GM19467 (cell line): Measurements from ENCODE around the gene SLC37A1.

Experiments
- ATAC-seq: cut with Tn5 transposase; IDR thresholded peaks from one replicate; pipeline ENCODE4 v1.9.1; 2021; ENCODE audit warnings: mild to moderate bottlenecking, moderate library complexity; ENCODE audit not compliant: unreplicated experiment

SLC37A1 gene

DNA sequence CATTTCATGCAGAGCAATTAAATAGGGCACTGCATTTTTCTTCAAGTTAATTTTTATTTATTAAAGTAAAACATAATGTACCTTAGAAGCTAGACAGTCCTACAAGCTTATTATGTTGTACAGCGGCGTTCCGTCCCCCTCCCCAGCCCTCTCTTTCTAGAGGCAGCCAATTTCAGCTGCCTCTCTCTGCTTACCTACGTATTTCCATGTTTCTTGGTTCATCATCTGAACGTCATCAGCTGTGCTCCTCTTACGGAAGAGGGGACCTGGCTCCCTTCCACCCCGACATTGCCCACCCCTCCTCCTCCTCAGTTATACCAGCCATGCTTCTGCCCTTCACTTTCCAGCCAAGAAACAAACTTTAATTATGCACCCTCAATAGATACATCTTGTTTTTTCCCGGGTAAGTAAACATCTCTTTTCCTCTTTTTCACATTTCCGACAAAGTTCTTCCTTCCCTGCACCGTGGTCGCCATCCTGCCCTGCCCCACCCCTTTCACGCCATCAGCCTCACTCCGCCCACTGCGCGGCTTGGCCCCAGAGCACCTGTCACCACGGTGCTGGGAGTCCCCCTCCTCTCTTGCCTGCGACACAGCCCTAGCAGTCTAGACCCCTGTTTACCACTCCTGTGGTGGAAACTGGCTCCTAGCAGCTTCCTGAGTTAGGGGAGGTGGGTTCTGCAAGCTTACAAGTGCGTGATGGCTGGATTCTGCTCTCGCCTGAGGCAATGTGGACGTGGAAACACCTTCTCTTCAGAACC, 57.9 kb downstream of the SLC37A1 start:
- ATAC-seq, result no peak

DNA sequence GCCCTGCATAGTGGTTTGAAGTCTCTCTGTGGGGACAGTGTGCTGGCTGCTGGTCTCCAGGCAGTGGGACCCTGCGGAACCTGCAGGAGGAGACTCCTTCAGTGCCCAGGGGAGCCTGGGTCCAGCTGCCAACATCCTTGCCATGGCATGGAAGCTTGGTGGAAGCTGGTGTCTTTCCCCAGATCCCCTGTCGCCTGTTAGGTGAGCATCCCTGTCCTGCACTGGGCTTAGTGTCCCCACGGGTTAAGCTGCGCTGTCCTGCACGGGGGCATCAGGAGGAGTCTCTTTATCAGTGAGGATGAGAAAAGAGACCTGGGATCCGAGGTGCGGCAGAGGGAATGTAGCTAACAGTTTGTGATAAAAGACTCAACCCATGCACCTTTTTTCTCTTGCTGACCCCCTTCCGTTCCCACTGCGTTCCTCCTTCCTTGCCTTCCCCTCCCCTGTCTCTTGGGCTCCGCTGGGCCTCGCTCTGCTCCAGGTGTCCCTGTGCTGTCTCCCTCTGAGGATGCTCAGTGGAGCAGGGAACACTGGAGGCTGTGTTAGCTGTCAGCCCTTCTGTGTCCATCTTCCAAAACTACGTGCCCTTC, 59.3 kb downstream of the SLC37A1 start:
- ATAC-seq, result no peak

DNA sequence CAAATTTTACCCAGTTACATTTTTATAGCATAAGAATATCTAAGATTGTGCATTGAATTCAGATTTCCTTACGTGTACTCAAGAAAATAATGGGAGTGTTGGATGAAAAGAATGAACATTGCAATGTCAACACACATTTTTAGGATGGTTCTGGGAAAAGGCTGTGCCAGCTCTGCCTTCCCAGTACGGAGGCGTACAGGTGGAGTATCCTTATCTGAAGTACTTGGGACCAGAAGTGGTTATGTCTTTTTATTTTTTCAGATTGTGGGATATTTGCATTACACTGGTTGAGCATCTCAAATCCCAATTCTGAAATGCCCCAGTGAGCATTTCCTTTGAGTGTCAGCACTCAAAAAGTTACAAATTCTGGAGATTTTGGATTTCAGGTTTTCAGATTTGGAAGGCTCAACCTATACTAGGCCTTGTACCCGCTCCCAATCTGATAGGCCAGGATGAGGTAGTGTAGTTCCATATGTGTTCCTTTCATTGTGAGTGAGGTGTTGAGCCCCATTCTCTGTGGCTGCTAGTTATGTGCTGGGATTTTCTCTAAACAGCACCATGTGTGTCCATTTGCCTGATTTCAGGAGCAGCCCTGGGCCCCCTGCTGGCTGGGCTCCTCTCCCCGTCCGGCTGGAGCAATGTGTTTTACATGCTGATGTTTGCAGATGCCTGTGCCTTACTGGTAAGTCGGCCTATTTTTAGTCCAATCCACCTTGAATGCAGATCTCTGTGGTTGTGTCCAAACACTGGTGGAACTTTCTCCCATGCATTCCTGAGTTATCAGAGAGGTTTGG, 60.8 kb downstream of the SLC37A1 start:
- no peak for ATAC-seq

DNA sequence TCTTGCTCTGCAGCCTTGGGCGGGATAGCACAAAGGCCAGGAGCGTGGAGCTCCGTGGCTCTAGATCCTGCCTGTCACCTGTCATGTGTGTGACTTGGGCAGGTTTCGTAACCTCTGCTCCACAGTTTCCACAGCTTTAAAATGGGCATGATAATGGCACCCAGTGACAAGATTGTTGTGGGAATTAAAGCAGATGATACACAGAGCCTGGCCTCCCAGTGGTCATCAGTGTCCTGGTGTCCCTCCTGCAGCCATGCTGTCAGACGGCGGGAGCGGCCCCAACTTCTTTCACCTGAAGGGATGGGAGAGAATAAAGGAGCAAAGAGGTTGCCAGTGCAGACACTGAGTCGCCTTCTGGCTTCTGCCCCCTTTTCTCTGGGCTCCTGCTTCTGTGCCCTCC, 61.5 kb downstream of the SLC37A1 start:
- no peak for ATAC-seq

DNA sequence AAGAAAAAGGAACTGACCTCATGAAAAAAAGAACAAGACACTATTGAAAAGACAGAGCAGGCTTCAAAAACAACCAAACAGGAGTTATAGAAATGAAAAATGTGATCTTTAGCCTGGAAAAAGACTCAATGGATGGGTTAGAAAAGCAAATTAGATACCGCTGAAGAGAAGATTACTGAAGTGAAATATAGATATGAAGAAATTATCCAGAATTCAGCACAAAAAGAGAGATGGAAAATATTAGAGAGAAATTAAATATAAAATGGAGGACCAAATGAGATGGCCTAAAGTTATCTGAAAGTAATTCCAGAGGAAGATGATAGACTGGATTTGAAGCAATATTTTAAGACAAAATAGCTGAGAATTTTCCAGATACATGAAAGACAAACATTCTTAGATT, 63.0 kb downstream of the SLC37A1 start:
- ATAC-seq, result no peak

DNA sequence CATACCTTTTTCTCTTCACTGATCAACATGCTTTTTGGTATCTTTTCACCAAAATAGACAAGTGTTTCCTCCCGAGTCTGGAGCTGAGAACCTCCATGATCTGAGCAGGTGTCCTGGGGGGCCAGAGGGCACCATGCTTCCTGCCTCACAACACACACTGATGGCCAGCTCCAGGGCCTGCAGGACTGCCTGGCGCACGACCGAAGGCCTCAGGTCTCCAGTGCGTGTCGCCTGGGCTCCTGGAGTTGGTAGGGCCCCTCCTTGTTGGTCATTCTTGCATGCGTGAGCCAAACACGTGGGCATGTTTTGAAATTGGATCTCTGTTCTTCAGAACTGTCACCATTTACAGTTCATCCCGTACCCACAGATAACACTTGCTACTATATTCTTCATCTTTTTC, 64.4 kb downstream of the SLC37A1 start:
- ATAC-seq, result no peak

DNA sequence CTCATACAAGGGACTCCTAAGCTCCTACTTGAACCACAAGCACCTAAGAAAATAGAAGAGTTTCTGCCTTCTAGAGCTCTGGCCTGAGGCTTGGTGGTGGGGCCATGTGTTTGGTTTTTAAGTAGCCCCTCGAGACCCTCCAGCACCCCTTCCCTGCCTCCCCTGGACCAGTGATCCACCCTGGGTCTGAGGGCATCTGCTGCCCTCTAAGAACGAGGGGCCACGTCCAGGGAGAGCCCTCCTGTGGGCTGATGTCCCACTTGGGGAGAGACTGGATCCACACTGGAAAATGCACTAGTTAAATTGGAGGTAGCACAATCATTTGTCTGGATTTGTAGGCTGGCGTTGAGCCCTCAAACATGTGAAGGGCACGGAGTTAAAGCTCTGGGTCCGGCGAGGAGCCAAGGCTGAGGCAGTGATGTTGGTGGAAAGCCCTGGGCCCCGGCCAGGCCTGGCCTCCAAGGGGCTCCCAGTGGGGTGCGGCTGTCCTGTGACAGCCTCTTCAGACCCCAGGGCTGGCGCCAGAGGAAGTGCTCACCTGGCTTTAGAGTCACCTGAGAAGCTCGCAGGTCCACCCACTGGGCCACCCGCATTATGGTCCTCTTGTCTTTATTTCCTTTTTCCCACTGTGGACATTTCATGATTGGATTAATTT, 65.2 kb downstream of the SLC37A1 start:
- no peak for ATAC-seq

DNA sequence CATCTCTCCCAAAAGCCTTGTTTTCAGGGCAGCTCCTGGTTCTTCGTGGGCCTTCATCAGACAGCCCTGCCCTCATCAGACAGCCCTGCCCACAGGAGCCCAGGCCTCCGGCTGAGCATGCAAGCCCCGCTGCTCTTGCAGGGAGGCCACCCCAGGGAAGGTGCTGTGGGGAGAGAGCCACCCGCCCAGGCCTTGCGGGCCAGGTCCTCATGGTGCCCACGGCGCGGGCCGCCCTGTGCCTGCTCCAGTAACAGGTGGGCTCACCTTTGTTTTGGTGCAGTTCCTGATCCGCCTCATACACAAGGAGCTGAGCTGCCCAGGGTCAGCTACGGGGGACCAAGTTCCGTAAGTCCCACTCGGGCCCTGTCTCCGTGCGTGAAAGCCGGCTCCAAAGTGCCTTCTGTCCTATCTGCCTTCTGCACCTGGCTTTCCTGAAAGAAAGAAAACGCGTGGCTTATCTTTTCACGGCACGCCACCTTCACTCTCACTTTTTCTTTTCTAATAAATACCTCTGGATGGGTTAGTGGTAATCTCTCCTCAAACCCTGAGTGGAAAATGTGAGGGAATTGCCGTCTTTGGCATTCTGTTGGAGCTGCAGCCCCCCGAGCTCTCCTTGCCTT, 65.9 kb downstream of the SLC37A1 start:
- no peak for ATAC-seq

DNA sequence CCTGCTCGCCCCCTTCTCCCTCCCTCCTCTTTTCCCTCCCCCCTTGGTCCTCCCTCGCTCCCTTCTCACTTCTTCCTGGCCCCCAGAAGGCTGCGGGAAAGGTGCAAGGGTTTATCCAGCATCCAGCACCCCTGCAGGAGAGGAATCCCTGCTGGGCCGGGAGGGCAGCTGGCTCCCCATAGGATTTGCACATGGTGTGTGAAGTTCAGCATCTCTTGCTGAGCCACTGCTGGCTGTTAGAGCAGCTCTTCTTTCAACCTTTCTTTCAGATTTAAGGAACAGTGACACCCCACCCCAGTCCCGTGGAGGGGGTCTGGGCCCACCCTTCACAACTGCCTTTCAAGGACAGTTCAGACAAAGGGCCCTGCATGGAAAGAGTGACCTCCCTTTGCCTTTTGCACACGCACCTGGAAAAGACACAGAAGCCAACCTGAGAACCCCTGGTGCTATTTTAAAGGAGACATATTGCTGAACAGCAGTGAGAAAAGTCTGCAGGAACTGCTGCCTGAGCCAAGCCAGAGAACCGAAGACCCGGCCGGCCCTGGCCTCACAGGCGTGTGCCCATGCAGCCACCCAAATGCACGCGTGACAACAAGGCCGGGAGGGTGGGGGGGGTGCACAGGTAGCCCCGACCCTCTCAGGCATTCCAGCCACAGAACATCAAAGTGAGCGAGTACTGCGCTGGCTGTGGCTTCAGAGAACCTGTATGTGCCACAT, 66.6 kb downstream of the SLC37A1 start:
- ATAC-seq, result no peak

DNA sequence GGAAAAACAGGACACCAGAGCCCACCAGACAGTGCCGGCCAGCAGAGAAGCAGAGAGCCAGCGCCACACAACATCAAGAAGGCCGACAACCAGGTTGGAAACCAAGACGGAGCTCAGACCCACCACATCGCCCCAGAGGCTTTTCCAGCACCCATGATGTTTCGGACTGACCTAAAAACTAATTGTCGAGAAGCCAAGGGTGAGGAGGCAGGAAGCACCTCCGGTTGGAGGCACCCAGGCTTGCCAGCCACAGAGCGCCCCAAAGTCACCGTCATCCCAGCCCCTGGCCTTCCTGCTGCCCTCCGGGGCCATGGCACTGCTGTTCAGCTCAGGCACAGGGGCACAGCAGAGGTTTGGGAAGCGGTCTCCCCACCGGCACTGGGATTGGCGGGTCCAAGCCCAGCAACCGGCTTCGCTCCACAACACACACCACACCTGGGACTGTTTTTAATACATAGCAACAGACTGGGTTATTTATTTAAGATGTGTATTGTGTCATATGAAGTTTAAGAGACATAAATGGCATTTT, 67.2 kb downstream of the SLC37A1 start:
- ATAC-seq, result no peak

DNA sequence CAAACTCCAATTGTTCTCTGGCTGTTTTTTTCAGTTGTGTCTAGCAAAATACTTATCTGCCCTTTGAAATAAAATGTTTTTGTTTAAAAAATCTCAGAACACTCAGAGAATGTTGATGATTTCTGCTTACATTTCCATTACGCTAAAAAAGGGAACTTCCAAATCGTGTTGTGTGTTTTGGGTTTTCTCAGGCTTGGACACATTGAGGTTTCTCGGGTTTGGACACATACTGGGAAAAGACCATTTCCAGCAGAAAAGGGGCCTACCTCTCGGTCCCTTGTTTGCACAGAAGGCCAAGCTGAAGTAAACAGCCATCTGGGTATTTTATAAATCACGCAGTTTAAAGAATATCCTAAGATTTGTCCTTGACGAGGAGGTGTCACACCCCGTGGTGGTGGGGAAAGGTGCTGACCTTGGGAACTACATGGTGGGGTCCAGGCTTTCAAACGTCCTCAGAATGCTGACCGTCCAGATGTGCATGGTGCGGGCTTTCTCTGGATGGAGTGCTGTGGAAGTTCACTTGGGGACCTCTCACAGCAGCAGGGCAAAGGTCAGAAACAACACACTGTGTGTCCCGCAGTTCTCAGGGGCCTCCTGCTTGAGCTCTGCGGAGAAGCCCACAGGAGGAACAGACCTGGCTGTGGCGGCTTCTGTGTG, 67.8 kb downstream of the SLC37A1 start:
- no peak for ATAC-seq

DNA sequence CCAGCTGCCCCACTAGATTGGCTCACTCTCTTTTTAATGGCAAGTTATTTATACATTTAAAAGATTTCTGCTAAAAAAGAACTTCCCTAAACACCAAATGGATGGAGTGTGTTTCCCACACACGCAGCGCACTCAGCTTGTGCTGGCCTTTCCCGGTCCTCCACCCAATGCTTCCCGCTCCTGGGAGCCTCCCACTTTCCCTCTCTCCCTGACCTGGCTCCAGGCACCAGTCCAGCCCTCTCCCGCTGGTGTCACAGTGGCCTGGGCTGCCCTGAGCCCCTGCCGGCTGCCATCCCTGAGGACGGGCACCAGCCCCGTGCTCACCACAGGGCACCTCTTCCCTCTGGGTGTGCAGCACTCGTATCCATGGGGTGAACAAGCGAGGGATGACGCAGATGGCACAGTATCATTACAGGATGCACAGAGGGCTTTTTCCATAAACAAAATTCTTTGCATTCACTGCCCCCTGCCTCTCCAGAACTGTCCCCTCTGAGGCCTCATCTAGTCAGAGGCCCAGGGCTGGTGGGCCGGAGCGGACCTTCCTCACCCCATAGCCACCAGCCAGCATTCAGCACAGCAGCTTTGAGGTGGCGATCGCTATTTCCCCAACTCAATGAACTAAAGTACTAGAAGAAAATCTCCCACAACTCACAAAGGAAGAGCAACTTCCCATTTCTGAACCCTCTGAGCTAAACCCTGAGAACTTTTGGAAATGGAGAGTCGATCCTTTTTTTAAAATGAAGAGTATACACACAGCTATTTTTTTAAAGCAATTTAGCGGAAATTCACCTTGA, 68.5 kb downstream of the SLC37A1 start:
- ATAC-seq, result no peak

DNA sequence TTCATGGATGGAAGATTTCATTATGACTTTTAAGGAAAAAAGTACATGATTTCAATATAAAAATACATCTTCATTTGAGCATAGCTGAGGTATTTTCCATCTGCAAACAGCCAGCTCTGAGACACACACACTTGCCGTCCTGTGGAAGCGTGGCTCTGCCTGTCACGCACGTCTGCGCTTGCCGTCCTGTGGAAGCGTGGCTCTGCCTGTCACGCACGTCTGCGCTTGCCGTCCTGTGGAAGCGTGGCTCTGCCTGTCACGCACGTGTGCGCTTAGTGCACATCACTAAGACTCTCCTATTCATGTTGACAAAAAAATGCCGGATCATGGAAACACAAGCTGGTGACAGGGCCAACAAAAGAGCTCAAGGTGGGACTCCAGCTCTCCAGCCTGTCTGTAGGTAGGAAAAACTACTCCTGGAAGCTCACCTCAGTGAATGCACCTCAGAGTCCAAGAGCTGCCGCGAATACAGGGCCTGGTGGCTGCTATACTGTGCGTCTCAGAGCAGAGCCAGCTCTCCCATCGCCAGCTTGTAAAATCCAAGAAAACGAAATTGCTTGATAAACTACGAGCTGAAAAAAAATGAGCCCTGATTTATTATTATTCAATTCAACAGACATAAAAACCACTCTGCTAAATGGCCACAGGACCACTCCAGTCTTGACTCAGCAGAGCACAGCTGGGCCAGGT, 69.3 kb downstream of the SLC37A1 start:
- ATAC-seq, result no peak

DNA sequence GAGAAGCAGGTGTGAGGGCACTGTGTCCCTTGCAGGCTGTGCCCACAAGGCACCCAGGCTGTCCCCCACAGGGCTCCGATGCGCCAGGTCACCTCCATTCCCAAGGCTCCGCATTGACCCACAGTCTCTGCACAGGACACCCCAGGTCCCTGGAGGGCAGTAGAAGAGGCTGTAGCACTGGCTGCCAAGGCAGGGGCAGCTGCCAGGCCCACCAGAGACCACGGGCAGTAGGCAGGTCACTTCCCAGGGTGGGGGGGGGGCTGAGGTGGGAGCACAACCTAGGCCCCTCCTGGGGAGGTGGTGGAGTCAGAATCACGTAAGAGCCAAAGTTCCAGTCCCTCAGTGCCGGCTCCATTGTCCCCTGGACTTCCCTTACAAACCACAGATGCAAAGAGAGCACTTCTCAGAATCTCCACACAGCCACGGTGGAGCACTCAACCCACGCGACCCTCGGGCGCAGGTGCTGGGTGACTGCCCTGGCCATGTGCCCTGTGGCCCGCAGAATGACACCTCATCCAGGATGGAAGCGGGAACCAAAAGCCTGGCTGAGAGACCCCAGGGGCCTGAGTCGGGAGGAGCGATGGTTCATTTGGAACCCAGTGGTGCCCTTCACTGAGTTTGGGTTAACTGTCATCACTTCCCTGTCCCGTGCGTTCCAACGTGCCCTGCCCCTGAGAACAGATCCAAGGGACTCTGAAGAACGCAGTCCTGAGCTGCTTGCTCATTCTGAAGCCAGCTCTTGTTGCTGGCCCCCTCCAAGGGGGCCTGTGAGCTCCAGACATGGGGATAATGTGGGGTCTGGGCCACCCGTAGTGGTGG, 70.0 kb downstream of the SLC37A1 start:
- no peak for ATAC-seq

DNA sequence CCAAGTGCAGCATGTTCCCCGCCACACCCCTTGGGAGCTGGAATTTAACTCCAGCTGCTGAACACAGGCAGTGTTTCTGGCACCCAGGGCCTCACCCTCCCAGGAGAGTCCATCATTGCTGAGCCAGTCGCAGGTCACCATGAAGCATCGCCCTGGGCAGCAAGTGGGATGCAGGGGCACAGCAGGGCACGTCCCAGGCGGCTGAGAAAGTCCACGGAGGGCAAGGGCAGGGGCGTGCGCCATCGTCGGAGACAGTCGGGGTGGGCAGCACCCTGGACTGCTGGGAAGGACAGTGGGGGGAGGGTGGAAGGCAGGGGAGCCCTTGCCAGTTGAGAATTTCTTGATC, 70.6 kb downstream of the SLC37A1 start:
- ATAC-seq, result no peak

DNA sequence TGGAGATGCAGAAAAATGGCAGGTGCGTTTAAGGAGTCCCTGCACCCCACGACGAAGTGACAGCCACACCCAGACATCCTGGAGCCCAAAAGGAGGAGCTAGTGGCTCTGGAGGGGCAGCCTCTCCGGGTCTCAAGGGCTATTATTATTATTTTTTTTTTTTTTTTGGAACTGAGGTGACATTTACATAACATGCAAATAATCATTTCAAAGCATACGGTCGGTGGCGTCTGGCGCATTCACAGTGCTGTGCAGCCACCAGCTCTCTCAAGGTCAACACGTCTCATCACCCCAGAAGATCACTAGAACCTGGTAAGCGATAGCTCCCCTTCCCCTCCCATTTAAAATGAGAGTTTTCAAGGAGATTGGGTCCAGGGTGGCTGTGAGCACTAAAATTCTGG, 72.2 kb downstream of the SLC37A1 start:
- ATAC-seq, result no peak

DNA sequence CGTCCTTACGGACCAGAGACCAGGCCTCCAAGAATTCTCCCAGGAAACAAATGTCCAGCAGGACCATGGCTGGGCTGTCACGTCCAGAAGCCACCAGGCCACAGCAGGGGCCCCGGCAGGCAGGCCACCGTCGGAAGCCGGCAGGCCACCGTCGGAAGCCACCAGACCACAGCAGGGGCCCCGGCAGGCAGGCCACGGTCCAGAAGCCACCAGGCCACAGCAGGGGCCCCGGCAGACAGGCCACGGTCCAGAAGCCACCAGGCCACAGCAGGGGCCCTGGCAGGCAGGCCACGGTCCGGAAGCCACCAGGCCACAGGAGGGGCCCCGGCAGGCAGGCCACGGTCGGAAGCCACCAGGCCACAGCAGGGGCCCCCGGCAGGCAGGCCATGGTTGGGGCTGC, 72.8 kb downstream of the SLC37A1 start:
- no peak for ATAC-seq

DNA sequence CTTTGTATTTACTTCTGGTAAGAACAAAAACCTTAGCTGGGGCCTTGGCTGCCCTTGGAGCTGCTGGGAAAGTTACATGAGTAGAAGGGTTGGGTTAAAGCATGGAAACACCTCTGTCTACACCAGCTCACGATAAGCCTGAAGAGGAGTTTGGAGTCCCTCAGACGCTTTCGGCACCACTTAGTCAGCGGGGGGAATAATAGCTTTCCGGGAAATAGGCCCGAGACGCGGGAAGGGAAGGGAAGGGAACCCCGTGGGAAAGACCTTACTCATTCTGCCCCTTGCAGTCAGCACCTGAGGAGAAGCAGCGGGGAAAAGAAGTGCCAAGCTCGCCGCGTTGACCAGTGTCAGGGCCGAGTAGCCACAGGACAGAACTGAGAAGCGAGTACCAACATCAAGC, 73.4 kb downstream of the SLC37A1 start:
- ATAC-seq, result no peak
